ENCODE results near the gene KNOP1.

The KNOP1 gene

GRCh38 chr16:19717741-19718623 is at the start of gene KNOP1, which contains the start of gene IQCK:
Gene KNOP1, minus strand, starts transcription at chr16:19718227. Its CDS starts 3,192 bp downstream, at chr16:19715035.
Gene IQCK, plus strand, starts transcription at chr16:19718271. Its CDS starts 36 bp downstream, at chr16:19718307.
- peak; percentile 77 for DNase-seq (ENCODE audit: low read depth)

DNA sequence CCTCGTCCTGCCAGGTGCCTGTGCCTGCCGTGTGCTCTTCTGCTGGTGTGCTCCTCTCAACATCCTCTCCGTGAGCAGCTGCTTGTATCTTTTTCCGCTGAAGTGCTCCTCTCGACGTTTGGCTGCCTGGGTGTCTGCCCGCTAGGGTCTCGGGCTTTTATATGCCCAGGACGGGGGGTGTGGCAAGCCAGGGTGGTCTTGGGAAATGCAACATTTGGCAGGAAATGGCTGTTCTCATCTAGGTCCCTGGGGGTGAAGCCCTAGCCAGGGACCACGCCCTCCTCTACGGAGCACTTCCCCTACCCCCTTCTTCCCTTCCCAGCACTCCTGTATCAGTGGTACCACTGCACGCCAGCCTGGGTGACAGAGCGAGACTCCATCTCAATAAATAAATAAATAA is 49.5 kb upstream of the KNOP1 start:
- no peak for DNase-seq (ENCODE audit: low read depth)

DNA sequence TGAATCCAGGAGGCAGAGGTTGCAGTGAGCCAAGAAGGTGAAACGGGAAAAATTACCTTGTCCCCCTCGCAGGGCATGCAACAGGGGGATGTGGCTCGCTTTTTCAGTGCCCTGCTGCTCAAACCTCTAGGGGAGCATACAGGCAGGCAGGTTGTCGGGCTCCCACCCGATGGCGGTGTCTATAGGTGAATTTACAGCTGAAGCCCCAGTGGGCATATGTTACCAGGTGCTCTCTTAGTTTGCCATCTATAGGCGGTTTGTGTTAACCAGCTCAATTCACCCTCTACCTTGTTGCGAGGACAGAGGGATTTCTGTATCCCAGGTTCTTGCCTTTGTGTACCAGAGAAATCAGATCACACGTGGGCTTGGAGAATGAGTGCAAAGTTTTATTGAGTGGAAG is 49.0 kb upstream of the KNOP1 start:
- no peak for DNase-seq (ENCODE audit: low read depth)

DNA sequence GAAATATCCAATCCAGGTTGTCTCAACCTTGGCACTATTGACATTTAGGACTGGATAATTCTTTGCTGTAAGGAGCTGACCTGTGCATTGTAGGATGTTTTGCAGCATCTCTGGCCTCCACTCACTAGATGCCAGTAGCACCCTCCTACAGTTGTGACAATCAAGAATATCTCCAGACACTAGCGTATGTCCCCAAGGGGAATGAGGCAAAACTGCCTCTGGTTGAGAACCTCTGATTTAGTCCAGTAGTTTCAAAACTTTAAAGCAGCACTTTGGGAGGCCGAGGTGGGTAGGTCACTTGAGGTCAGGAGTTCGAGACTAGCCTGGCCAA is 48.5 kb upstream of the KNOP1 start:
- no peak for DNase-seq (ENCODE audit: low read depth)

- no peak for DNase-seq (ENCODE audit: low read depth)
Measured at GRCh38 chr16:19765860-19766553, 48.0 kb upstream of the KNOP1 start.

DNA sequence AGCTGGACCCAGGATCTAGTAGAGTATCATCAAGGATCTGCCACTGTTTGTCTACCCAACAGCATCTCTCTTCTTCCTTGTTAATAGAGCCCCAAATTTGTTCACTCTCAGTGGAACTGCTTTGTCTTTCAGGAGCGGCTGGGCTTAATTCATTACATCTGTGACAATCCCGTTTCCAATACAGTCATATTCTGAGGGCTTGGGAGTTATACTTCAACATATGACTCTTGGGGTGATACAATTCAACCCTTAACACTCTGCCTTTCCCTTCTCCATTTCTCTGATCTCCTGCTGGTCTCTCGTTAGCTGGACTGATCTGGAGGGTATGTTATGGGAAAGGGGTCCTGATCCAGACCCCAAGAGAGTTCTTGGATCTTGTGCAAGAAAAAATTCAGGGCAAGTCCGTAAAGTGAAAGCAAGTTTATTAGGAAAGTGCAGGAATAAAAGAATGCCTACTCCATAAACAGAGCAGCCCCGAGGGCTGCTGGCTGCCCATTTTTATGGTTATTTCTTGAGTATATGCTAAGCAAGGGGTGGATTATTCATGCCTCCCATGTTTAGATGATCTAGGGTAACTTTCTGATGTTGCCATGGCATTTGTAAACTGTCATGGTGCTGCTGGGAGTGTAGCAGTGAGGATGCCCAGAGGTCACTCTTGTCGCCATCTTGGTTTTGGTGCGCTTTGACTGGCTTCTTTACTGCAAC is 42.5 kb upstream of the KNOP1 start:
- DNase-seq (ENCODE audit: low read depth): no peak

GRCh38 chr16:19757762-19758595 is 40.0 kb upstream of the KNOP1 start:
- no peak for DNase-seq (ENCODE audit: low read depth)

- DNase-seq (ENCODE audit: low read depth): no peak
Measured at GRCh38 chr16:19757026-19757425, 39.0 kb upstream of the KNOP1 start.

- DNase-seq (ENCODE audit: low read depth): no peak
Measured at GRCh38 chr16:19755268-19755667, 37.2 kb upstream of the KNOP1 start.

DNA sequence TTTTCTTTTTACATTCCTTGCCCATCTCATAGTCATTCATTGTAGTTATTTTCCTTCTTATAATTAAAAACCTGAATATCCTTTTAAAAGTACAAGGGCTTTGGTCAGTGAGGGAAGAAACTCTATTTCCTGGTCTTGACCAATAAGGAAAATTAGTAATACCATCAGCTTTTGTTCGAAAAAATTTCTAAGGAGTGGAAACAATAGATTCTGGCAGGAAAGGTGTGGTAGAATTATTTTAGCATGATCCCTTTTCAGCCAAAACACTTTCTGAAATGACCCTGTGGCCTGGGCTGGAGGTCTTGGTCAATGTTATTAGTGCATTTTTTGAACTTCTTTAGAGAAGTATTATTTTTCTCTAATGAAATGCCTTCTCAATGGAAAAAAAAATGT is 36.6 kb upstream of the KNOP1 start:
- no peak for DNase-seq (ENCODE audit: low read depth)

GRCh38 chr16:19753815-19754643 is 36.0 kb upstream of the KNOP1 start:
- DNase-seq (ENCODE audit: low read depth): no peak

DNA sequence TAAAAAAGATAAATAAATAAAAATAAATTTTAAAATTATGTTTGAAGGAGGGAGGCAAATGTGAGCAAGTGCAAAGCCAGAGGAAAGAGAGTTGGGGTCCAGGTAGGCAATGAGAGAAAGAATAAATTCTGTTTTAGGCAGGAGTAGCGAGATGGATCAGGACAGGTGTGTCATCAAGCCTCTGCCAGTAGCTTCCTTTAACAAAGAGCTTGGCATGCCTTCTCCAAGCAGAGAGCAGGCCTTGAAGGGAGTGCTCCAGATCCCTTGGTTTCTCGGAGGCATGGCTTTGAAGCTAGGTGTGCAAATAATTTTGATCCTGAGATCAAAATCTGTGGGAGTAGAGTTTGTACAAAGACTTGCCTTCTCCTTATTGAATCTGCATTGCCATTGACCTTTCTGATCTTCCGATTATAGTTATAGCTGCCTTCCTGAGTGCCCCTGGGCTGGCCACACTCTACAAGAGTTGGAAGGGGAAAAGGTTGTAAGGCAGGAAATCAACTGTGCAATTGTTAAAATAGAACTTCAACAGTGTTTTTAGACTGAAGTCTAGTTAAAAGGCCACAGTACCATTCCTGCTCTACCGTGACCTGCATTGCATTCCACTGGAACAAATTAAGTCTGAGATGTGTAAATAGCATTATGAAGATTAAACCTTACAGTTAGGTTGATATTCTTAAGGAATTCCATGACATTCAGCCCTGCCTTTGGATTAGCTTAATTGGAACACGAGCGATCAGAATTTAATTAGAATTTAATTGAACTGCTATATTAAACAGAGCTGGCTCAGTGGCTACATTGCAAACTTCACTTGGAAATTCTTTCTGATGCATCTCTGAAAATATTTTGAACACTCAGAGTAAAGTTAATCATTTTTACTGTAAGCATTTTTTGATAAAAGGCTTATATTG is 33.7 kb upstream of the KNOP1 start:
- no peak for DNase-seq (ENCODE audit: low read depth)

DNA sequence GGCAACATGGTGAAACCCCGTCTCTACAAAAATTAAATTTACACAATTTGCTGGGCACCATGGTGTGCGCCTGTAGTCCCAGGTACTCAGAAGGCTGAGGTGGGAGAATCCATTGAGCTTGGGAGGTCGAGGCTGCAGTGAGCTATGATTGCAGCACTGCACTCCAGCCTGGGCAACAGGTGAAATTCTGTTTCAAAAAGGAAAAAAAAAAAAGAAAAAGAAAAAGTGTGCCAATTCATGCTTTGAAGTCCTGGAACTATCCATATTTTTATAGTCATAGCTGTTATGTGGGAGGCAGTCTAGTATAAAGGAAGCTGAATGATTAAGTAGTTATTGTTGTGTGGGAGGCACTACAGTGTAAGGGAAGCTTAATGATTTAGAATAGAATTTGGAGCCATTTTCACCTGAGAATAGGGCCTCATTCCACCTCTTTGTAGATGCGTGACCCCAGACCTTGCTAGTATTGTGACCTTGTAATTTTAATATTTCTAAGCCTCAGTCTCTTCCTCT is 31.6 kb upstream of the KNOP1 start:
- no peak for DNase-seq (ENCODE audit: low read depth)

- no peak for DNase-seq (ENCODE audit: low read depth)
Measured at GRCh38 chr16:19748389-19749168, 30.6 kb upstream of the KNOP1 start.

- DNase-seq (ENCODE audit: low read depth): no peak
Measured at GRCh38 chr16:19746561-19746960, 28.5 kb upstream of the KNOP1 start.

DNA sequence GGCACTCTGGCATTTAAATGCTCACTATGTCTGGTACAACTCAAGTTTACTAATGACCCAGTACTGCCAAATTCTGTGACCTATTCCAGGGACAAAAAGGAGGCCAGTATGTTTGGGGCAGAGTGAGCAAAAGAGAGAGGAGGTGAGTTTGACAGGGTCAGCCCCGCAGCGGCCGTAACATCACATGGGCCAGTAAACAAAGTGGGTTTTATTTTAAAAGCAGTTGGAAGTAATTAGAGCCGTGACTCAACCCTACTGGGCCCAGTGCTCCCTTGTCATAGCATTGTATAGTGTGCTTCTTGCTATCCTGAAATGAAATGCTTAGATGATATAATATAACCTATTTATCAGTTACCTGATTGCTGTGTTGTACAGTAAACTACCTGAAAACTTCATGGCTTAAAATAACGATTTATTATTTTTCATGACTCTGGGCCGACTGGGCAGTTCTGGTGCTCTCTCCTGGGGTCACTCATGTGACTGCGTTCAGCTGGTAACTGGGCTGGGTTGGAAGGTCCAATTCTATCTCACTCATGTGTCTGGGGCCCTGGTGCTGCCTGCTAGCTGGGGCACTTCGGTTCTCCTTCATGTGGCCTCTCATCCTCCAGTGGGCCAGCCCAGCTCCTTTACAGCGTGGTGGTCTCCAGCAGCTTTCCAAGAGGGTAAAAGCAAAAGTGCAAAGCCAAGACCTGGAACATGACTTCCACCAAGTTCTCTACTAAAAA is 27.4 kb upstream of the KNOP1 start:
- no peak for DNase-seq (ENCODE audit: low read depth)

- no peak for DNase-seq (ENCODE audit: low read depth)
Measured at GRCh38 chr16:19744670-19745069, 26.6 kb upstream of the KNOP1 start.

- DNase-seq (ENCODE audit: low read depth): no peak
Measured at GRCh38 chr16:19743816-19744159, 25.8 kb upstream of the KNOP1 start.
